H1 (cell line): ENCODE data around the gene MYRIP. TPM values are rescaled to one million over a fixed set of nuclear protein-coding genes. Genes with fewer than 3 reads are reported as not detected.

Experiments used
- BCL11A ChIP-seq, 2 experiments: IDR thresholded peaks; one replicate each; pipeline ENCODE4 v1.6.1; 2011; ENCODE audit warnings: low read depth in 2 of 2, low read length in 2 of 2, mild to moderate bottlenecking in 2 of 2
- BRCA1 ChIP-seq: IDR thresholded peaks from 2 replicates; pipeline ENCODE4 v1.6.1; 2012; ENCODE audit warnings: low read depth, low read length, improper control_type of control experiment
- CBX5 ChIP-seq: fragments of 300-800, 300-1000 bp; sonication (generic); IDR thresholded peaks from 2 replicates; pipeline ENCODE4 v1.7.1; 2016; ENCODE audit warnings: antibody characterized with exemption, low read length, low read depth
- GTF2F1 ChIP-seq: IDR thresholded peaks from 2 replicates; pipeline ENCODE4 v1.6.1; 2012; ENCODE audit warnings: low read depth, low read length, improper control_type of control experiment, borderline replicate concordance
- HDAC6 ChIP-seq: IDR thresholded peaks from one replicate; pipeline ENCODE4 v1.7.1; 2012; ENCODE audit warnings: low read depth, mild to moderate bottlenecking, inconsistent platforms, low read length, moderate library complexity
- JUND ChIP-seq: IDR thresholded peaks from 2 replicates; pipeline ENCODE4 v1.6.1; 2011; ENCODE audit warnings: mild to moderate bottlenecking, improper control_type of control experiment, low read length
- KDM1A ChIP-seq: fragments of 200-600, 300-600 bp; sonication (generic); IDR thresholded peaks from 2 replicates; pipeline ENCODE4 v1.7.1; 2016; ENCODE audit warnings: mild to moderate bottlenecking, low read length, borderline replicate concordance
- KDM4A ChIP-seq: IDR thresholded peaks from one replicate; pipeline ENCODE4 v1.7.1; 2012; ENCODE audit warnings: low read depth, mild to moderate bottlenecking, moderate library complexity, low read length, inconsistent platforms; ENCODE audit not compliant: severe bottlenecking
- RFX5 ChIP-seq: IDR thresholded peaks from 2 replicates; pipeline ENCODE4 v1.6.1; 2011; ENCODE audit warnings: low read depth, low read length, improper control_type of control experiment, borderline replicate concordance
- SIN3A ChIP-seq, 2 experiments: IDR thresholded peaks in 1 of 2; conservative IDR thresholded peaks in 1 of 2; 2 replicates each; pipeline ENCODE4 v1.6.1; 2011 to 2012; ENCODE audit warnings: low read length in 2 of 2, improper control_type of control experiment in 1 of 2, low read depth in 1 of 2, mild to moderate bottlenecking in 1 of 2
- SP4 ChIP-seq: IDR thresholded peaks from 2 replicates; pipeline ENCODE4 v1.6.1; 2012; ENCODE audit warnings: low read length, inconsistent platforms
- TAF1 ChIP-seq: IDR thresholded peaks from 2 replicates; pipeline ENCODE4 v1.6.1; 2011; ENCODE audit warnings: mild to moderate bottlenecking, low read depth, low read length
- polyA plus RNA-seq, 7 experiments: library from polyadenylated mRNA; depleted of rRNA in 3 of 7; stranded (reverse) in 5 of 7; unstranded in 2 of 7; fragments of >200 nt in 5 of 7; fragments of 200-250 nt in 2 of 7; gene quantifications; 1 replicate in 5 of 7; 2 replicates in 1 of 7; 4 replicates in 1 of 7; pipeline versions ENCODE4 v1.2.1 to v1.2.3, GENCODE V29; 2011 to 2013; ENCODE audit warnings: missing spikeins in 2 of 7, mixed read lengths in 2 of 7
- total RNA-seq: library from RNA; stranded (reverse); fragmentation: NEBNext Ultra II Directional; extraction: Animal tissue kit (Norgen Biotek cat#: 25700); gene quantifications from 2 replicates; pipeline ENCODE4 v1.2.1, GENCODE V29; 2021
- TF ChIP-seq, protein P1 (sequence below): fragments of 300-600 bp; sonication (generic); IDR thresholded peaks from 2 replicates; pipeline ENCODE4 v1.7.1; 2012; ENCODE audit warnings: low read length, moderate library complexity, mild to moderate bottlenecking, inconsistent platforms; ENCODE audit not compliant: insufficient replicate concordance

Gene MYRIP
- total and polyA plus RNA-seq, 2 of the 8 experiments (the other 6 are each of a cell fraction or from before 2014, with no cell fraction given), result 0.54 to 4.3 TPM

GRCh38 chr3:40108643-40109042 is 299.2 kb downstream of the MYRIP start (continued):
- TF ChIP-seq, protein P1, sequence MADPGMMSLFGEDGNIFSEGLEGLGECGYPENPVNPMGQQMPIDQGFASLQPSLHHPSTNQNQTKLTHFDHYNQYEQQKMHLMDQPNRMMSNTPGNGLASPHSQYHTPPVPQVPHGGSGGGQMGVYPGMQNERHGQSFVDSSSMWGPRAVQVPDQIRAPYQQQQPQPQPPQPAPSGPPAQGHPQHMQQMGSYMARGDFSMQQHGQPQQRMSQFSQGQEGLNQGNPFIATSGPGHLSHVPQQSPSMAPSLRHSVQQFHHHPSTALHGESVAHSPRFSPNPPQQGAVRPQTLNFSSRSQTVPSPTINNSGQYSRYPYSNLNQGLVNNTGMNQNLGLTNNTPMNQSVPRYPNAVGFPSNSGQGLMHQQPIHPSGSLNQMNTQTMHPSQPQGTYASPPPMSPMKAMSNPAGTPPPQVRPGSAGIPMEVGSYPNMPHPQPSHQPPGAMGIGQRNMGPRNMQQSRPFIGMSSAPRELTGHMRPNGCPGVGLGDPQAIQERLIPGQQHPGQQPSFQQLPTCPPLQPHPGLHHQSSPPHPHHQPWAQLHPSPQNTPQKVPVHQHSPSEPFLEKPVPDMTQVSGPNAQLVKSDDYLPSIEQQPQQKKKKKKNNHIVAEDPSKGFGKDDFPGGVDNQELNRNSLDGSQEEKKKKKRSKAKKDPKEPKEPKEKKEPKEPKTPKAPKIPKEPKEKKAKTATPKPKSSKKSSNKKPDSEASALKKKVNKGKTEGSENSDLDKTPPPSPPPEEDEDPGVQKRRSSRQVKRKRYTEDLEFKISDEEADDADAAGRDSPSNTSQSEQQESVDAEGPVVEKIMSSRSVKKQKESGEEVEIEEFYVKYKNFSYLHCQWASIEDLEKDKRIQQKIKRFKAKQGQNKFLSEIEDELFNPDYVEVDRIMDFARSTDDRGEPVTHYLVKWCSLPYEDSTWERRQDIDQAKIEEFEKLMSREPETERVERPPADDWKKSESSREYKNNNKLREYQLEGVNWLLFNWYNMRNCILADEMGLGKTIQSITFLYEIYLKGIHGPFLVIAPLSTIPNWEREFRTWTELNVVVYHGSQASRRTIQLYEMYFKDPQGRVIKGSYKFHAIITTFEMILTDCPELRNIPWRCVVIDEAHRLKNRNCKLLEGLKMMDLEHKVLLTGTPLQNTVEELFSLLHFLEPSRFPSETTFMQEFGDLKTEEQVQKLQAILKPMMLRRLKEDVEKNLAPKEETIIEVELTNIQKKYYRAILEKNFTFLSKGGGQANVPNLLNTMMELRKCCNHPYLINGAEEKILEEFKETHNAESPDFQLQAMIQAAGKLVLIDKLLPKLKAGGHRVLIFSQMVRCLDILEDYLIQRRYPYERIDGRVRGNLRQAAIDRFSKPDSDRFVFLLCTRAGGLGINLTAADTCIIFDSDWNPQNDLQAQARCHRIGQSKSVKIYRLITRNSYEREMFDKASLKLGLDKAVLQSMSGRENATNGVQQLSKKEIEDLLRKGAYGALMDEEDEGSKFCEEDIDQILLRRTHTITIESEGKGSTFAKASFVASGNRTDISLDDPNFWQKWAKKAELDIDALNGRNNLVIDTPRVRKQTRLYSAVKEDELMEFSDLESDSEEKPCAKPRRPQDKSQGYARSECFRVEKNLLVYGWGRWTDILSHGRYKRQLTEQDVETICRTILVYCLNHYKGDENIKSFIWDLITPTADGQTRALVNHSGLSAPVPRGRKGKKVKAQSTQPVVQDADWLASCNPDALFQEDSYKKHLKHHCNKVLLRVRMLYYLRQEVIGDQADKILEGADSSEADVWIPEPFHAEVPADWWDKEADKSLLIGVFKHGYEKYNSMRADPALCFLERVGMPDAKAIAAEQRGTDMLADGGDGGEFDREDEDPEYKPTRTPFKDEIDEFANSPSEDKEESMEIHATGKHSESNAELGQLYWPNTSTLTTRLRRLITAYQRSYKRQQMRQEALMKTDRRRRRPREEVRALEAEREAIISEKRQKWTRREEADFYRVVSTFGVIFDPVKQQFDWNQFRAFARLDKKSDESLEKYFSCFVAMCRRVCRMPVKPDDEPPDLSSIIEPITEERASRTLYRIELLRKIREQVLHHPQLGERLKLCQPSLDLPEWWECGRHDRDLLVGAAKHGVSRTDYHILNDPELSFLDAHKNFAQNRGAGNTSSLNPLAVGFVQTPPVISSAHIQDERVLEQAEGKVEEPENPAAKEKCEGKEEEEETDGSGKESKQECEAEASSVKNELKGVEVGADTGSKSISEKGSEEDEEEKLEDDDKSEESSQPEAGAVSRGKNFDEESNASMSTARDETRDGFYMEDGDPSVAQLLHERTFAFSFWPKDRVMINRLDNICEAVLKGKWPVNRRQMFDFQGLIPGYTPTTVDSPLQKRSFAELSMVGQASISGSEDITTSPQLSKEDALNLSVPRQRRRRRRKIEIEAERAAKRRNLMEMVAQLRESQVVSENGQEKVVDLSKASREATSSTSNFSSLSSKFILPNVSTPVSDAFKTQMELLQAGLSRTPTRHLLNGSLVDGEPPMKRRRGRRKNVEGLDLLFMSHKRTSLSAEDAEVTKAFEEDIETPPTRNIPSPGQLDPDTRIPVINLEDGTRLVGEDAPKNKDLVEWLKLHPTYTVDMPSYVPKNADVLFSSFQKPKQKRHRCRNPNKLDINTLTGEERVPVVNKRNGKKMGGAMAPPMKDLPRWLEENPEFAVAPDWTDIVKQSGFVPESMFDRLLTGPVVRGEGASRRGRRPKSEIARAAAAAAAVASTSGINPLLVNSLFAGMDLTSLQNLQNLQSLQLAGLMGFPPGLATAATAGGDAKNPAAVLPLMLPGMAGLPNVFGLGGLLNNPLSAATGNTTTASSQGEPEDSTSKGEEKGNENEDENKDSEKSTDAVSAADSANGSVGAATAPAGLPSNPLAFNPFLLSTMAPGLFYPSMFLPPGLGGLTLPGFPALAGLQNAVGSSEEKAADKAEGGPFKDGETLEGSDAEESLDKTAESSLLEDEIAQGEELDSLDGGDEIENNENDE, result no peak
- TF ChIP-seq SP4, result no peak
- no peak for TF ChIP-seq GTF2F1
- TF ChIP-seq BRCA1, result no peak
- TF ChIP-seq SIN3A (conservative IDR thresholded peaks at IDR 0.05 in 1 of 2, IDR thresholded peaks at IDR 0.05 in 1 of 2; ENCODE audit: low read depth in 1 of 2, low read length in 2 of 2), result no peak
- TF ChIP-seq CBX5, result no peak
- TF ChIP-seq BCL11A (IDR thresholded peaks at IDR 0.05; ENCODE audit: low read depth in 2 of 2, low read length in 2 of 2), result no peak
- TF ChIP-seq TAF1, result no peak
- no peak for TF ChIP-seq RFX5
- TF ChIP-seq JUND, result no peak
- TF ChIP-seq HDAC6, result no peak
- TF ChIP-seq KDM4A, result no peak
- TF ChIP-seq KDM1A, result no peak
